ENCODE measurements around the gene VPS29. TPM values are rescaled to one million over a fixed set of nuclear protein-coding genes. Genes with fewer than 3 reads are reported as not detected.
"Not testable (repeated sequence)": the region's sequence is repeated elsewhere in the genome, so short reads cannot be mapped to it uniquely, and the experiment has no call there.

The VPS29 gene
- polyA plus RNA-seq (ENCODE audit: insufficient read length), result 112 TPM

GRCh38 chr12:110501752-110502738, at the start of gene VPS29, which contains the start of gene RAD9B:
Gene VPS29 (minus strand): TSS chr12:110502111. CDS start chr12:110502051, 60 bp downstream.
Gene RAD9B (plus strand): TSS chr12:110502331. CDS start chr12:110502338, 7 bp downstream.
- peak; percentile 97 for DNase-seq

GRCh38 chr12:110550981-110551380, 49.1 kb upstream of the VPS29 start:
- no peak for DNase-seq

GRCh38 chr12:110549716-110550115, 47.8 kb upstream of the VPS29 start:
- no peak for DNase-seq

GRCh38 chr12:110548678-110549077, 46.8 kb upstream of the VPS29 start:
- no peak for DNase-seq

GRCh38 chr12:110547090-110547489, 45.2 kb upstream of the VPS29 start:
- no peak for DNase-seq

GRCh38 chr12:110546339-110546738, 44.4 kb upstream of the VPS29 start:
- DNase-seq, result no peak

- DNase-seq, result no peak
These were observed 43.9 kb upstream of the VPS29 start for GRCh38 chr12:110545812-110546211.

- DNase-seq, result not testable (repeated sequence)
These were observed 43.3 kb upstream of the VPS29 start for GRCh38 chr12:110545259-110545658.

GRCh38 chr12:110543965-110544364, 42.1 kb upstream of the VPS29 start:
- no peak for DNase-seq

- peak; percentile 62 for DNase-seq
These were observed 41.5 kb upstream of the VPS29 start for GRCh38 chr12:110543252-110543959.

GRCh38 chr12:110540048-110540447, 38.1 kb upstream of the VPS29 start:
- no peak for DNase-seq

- DNase-seq, result no peak
These were observed 37.1 kb upstream of the VPS29 start for GRCh38 chr12:110538869-110539622.

- DNase-seq, result no peak
These were observed 35.9 kb upstream of the VPS29 start for GRCh38 chr12:110537605-110538409.

- no peak for DNase-seq
These were observed 35.1 kb upstream of the VPS29 start for GRCh38 chr12:110536834-110537604.

GRCh38 chr12:110534811-110535210, 32.9 kb upstream of the VPS29 start:
- DNase-seq, result no peak

GRCh38 chr12:110533607-110534006, 31.7 kb upstream of the VPS29 start:
- no peak for DNase-seq

GRCh38 chr12:110532644-110533043, 30.7 kb upstream of the VPS29 start:
- DNase-seq, result no peak

GRCh38 chr12:110531741-110532333, 29.9 kb upstream of the VPS29 start:
- no peak for DNase-seq

- DNase-seq, result no peak
These were observed 28.6 kb upstream of the VPS29 start for GRCh38 chr12:110530511-110530910.

GRCh38 chr12:110528277-110528839, 26.4 kb upstream of the VPS29 start:
- DNase-seq, result no peak

Measured in hindlimb muscle (tissue), 1 donor.